ENCODE measurements around the gene NEDD9.

DNA sequence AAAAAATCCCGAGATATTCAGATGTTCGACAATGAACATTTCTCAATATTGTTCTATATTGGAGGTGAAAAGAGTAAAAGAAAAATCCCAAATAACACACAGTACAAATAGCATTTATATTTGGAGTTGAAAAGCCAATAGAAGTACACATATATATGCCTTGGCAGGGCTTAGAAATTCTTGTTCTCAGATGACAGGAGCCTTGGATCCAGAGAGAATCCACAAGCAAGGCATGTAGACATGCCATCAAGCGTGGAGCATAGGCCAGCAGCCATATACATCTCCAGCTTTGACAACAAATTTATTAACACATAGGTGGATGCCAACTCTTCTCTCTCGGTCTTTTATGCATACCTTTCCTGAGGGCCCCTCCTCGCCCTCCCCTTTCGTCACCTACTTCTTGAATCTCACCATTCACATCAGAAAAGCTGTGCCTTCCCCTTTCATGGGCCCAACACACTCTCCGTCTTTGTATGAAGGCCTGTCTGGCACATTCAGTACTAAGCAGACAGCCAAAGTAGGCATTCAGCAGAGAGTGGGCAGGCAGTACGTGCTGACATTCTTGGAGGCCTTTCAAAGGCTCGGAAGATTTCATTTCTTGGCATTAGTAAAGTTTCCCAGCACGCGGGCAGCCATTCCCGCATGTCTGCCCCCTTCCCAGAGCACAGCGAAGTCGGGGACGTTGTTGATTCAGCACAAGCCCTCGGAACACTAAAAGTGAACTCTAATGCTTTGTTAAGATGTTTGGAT is 18.2 kb downstream of the NEDD9 start:
- TF ChIP-seq, protein P1, sequence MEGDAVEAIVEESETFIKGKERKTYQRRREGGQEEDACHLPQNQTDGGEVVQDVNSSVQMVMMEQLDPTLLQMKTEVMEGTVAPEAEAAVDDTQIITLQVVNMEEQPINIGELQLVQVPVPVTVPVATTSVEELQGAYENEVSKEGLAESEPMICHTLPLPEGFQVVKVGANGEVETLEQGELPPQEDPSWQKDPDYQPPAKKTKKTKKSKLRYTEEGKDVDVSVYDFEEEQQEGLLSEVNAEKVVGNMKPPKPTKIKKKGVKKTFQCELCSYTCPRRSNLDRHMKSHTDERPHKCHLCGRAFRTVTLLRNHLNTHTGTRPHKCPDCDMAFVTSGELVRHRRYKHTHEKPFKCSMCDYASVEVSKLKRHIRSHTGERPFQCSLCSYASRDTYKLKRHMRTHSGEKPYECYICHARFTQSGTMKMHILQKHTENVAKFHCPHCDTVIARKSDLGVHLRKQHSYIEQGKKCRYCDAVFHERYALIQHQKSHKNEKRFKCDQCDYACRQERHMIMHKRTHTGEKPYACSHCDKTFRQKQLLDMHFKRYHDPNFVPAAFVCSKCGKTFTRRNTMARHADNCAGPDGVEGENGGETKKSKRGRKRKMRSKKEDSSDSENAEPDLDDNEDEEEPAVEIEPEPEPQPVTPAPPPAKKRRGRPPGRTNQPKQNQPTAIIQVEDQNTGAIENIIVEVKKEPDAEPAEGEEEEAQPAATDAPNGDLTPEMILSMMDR (IDR thresholded peaks at IDR 0.05; ENCODE audit: low read depth, low read length), result no peak
- no peak for TF ChIP-seq EZH2phosphoT487 (IDR thresholded peaks at IDR 0.05; ENCODE audit: low read depth)
